ENCODE results near the gene IQGAP3. TPM values are rescaled to one million over a fixed set of nuclear protein-coding genes. Genes with fewer than 3 reads are reported as not detected.

IQGAP3 gene
- polyA plus RNA-seq, 1 of the 3 experiments (the other 2 are of a cell fraction), result 15.6 TPM

DNA sequence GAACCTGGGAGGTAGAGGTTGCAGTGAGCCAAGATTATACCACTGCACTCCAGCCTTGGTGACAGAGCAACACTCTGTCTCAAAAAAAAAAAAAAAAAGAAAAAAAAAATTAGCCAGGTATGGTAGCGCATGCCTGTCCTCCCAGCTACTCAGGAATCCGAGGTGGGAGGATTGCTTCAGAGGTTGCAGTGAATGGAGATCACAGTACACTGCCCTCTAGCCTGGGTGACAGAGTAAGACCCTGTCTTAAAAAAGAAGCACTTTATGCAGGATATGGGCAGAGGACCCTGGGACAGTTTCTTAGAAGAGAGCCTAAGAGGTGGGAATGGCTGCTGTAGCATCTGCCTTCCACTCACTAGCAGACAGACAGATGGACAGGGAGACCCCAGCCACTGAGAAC lies 23.0 kb downstream of the IQGAP3 start:
- no peak for DNase-seq
- Histone ChIP-seq H3K9ac (no peak overlapping the region), H3K9me2 (no peaks in the 10 kb centered on the region), H3K4me1 (ENCODE audit: control insufficient read depth in 1 of 2, insufficient read depth in 2 of 2, low read depth in 1 of 2, low read length in 1 of 2) (no peaks in the 10 kb centered on the region), H3K27me3 (ENCODE audit: insufficient read depth) (no peaks in the 10 kb centered on the region), H3F3A (replicated peaks; ENCODE audit: insufficient read depth) (no peaks in the 10 kb centered on the region), H3K9me3 (no peaks in the 10 kb centered on the region), H2AFZ (ENCODE audit: low read depth) (no peak overlapping the region), H3K36me3 (replicated peaks in 1 of 2; ENCODE audit: control insufficient read depth in 1 of 2, insufficient read depth in 2 of 2, low read length in 1 of 2) (peaks cover 11 to 17% of the 10 kb centered on the region in 2 experiments), H4K20me1 (ENCODE audit: insufficient read depth) (no peaks in the 10 kb centered on the region), H3K27ac (ENCODE audit: low read depth in 2 of 2, low read length in 1 of 2) (no peak overlapping the region), H3K79me2 (ENCODE audit: insufficient read depth) (no peaks in the 10 kb centered on the region), H3K4me3 (ENCODE audit: low read depth in 2 of 2, low read length in 1 of 2) (no peak overlapping the region), H3K4me2 (no peak overlapping the region)
- 84% methylated on average over 2 of the region's 2 CpGs for WGBS (ENCODE audit: low lambda C conversion rate)
- CTCF ChIA-PET, result interaction anchor here (0.9 to 1.5 kb wide), 5 partner anchors 17 to 92 kb away, joined by 3 to 5 read pairs (median 4); no protein-coding TSS in a partner anchor
- no peak for TF ChIP-seq RCOR1 (IDR thresholded peaks at IDR 0.05; ENCODE audit: low read length)
- no peak for TF ChIP-seq MAX (IDR thresholded peaks at IDR 0.05; ENCODE audit: low read depth)
- no peak for TF ChIP-seq JUND (IDR thresholded peaks at IDR 0.05)
- TF ChIP-seq, protein P1, sequence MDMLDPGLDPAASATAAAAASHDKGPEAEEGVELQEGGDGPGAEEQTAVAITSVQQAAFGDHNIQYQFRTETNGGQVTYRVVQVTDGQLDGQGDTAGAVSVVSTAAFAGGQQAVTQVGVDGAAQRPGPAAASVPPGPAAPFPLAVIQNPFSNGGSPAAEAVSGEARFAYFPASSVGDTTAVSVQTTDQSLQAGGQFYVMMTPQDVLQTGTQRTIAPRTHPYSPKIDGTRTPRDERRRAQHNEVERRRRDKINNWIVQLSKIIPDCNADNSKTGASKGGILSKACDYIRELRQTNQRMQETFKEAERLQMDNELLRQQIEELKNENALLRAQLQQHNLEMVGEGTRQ (IDR thresholded peaks at IDR 0.05; ENCODE audit: borderline replicate concordance, low read depth, low read length), result no peak
- TF ChIP-seq FOXJ3 (CRISPR knock-in tag; IDR thresholded peaks at IDR 0.05), result no peak
- TF ChIP-seq IRF3 (IDR thresholded peaks at IDR 0.05; ENCODE audit: low read depth, low read length), result no peak
- TF ChIP-seq, protein P2, sequence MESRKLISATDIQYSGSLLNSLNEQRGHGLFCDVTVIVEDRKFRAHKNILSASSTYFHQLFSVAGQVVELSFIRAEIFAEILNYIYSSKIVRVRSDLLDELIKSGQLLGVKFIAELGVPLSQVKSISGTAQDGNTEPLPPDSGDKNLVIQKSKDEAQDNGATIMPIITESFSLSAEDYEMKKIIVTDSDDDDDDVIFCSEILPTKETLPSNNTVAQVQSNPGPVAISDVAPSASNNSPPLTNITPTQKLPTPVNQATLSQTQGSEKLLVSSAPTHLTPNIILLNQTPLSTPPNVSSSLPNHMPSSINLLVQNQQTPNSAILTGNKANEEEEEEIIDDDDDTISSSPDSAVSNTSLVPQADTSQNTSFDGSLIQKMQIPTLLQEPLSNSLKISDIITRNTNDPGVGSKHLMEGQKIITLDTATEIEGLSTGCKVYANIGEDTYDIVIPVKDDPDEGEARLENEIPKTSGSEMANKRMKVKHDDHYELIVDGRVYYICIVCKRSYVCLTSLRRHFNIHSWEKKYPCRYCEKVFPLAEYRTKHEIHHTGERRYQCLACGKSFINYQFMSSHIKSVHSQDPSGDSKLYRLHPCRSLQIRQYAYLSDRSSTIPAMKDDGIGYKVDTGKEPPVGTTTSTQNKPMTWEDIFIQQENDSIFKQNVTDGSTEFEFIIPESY (IDR thresholded peaks at IDR 0.05; ENCODE audit: borderline replicate concordance, low read depth), result no peak
- no peak for TF ChIP-seq RAD21 (IDR thresholded peaks at IDR 0.05; ENCODE audit: low read length)
- TF ChIP-seq SIN3A (IDR thresholded peaks at IDR 0.05; ENCODE audit: borderline replicate concordance, low read depth, low read length), result no peak
- no peak for TF ChIP-seq CHD2 (IDR thresholded peaks at IDR 0.05; ENCODE audit: low read length, partially characterized antibody)
- TF ChIP-seq NRF1 (IDR thresholded peaks at IDR 0.05; ENCODE audit: low read depth, low read length), result no peak
- POLR2A ChIA-PET, result interaction anchor here (0.7 kb wide), 1 partner anchor 23 kb away, joined by 3 read pairs; no protein-coding TSS in a partner anchor

- WGBS (ENCODE audit: low lambda C conversion rate), result 96% methylated on average over 9 of the region's 9 CpGs
- Histone ChIP-seq H3K27me3 (ENCODE audit: insufficient read depth) (no peaks in the 10 kb centered on the region), H3K79me2 (ENCODE audit: insufficient read depth) (no peaks in the 10 kb centered on the region), H4K20me1 (ENCODE audit: insufficient read depth) (no peaks in the 10 kb centered on the region), H3K9me2 (no peaks in the 10 kb centered on the region), H3K4me2 (no peak overlapping the region), H3K4me3 (ENCODE audit: low read depth in 2 of 2, low read length in 1 of 2) (no peak overlapping the region), H3K9me3 (no peaks in the 10 kb centered on the region), H3K36me3 (replicated peaks in 1 of 2; ENCODE audit: control insufficient read depth in 1 of 2, insufficient read depth in 2 of 2, low read length in 1 of 2) (peaks cover 6 to 19% of the 10 kb centered on the region in 2 experiments), H2AFZ (ENCODE audit: low read depth) (no peak overlapping the region), H3F3A (replicated peaks; ENCODE audit: insufficient read depth) (no peaks in the 10 kb centered on the region), H3K4me1 (ENCODE audit: control insufficient read depth in 1 of 2, insufficient read depth in 2 of 2, low read depth in 1 of 2, low read length in 1 of 2) (no peaks in the 10 kb centered on the region), H3K9ac (no peak overlapping the region), H3K27ac (ENCODE audit: low read depth in 2 of 2, low read length in 1 of 2) (no peak overlapping the region)
- CTCF ChIA-PET, result no interaction called here
- DNase-seq, result no peak
- POLR2A ChIA-PET, result no interaction called here
- TF ChIP-seq TEAD4 (IDR thresholded peaks at IDR 0.05; ENCODE audit: borderline replicate concordance, insufficient read depth), result no peak
- TF ChIP-seq MEF2A (IDR thresholded peaks at IDR 0.05; ENCODE audit: borderline replicate concordance, low read depth), result no peak
- no peak for TF ChIP-seq TCF12 (IDR thresholded peaks at IDR 0.05)
- no peak for TF ChIP-seq GABPA (IDR thresholded peaks at IDR 0.05; ENCODE audit: low read depth)
- TF ChIP-seq MXI1 (IDR thresholded peaks at IDR 0.05; ENCODE audit: low read depth, low read length), result no peak
- TF ChIP-seq, protein P2 (IDR thresholded peaks at IDR 0.05; ENCODE audit: borderline replicate concordance, low read depth), result no peak
- no peak for TF ChIP-seq MAX (IDR thresholded peaks at IDR 0.05; ENCODE audit: low read depth)
- TF ChIP-seq EP300 (IDR thresholded peaks at IDR 0.05; ENCODE audit: borderline replicate concordance in 1 of 2, low read depth in 1 of 2, low read length in 1 of 2), result no peak
- TF ChIP-seq RXRA (IDR thresholded peaks at IDR 0.05; ENCODE audit: borderline replicate concordance, low read depth), result no peak
- no peak for TF ChIP-seq ELF1 (IDR thresholded peaks at IDR 0.05)
- no peak for TF ChIP-seq FOXM1 (IDR thresholded peaks at IDR 0.05; ENCODE audit: low read depth)
Measured at GRCh38 chr1:156547982-156548381, 24.4 kb downstream of the IQGAP3 start.
